Left kidney (tissue), 2 donors: Measurements from ENCODE around the gene AUP1. TPM values are rescaled to one million over a fixed set of nuclear protein-coding genes. Genes with fewer than 3 reads are reported as not detected.
"Not testable (repeated sequence)": the region's sequence is repeated elsewhere in the genome, so short reads cannot be mapped to it uniquely, and the experiment has no call there.

Experiments used
- DNase-seq: peaks from one replicate; pipeline ENCODE4 v3.0.0-alpha.2; 2013
- polyA plus RNA-seq: library from polyadenylated mRNA; unstranded; fragments of 120-200 nt; gene quantifications from one replicate; pipeline ENCODE4 v1.2.1, GENCODE V29; 2013; ENCODE audit not compliant: insufficient read length

AUP1 gene
- polyA plus RNA-seq, 1 donor, result 96.8 TPM

GRCh38 chr2:74499940-74500577 lies 29.4 kb downstream of the AUP1 start:
- DNase-seq, result no peak

GRCh38 chr2:74499267-74499939 lies 30.1 kb downstream of the AUP1 start, which contains the start of gene LBX2:
LBX2 (minus strand) TSS chr2:74499603; CDS start chr2:74499537, 66 bp downstream.
- no peak for DNase-seq

GRCh38 chr2:74498500-74499266 lies 30.8 kb downstream of the AUP1 start:
- no peak for DNase-seq

DNA sequence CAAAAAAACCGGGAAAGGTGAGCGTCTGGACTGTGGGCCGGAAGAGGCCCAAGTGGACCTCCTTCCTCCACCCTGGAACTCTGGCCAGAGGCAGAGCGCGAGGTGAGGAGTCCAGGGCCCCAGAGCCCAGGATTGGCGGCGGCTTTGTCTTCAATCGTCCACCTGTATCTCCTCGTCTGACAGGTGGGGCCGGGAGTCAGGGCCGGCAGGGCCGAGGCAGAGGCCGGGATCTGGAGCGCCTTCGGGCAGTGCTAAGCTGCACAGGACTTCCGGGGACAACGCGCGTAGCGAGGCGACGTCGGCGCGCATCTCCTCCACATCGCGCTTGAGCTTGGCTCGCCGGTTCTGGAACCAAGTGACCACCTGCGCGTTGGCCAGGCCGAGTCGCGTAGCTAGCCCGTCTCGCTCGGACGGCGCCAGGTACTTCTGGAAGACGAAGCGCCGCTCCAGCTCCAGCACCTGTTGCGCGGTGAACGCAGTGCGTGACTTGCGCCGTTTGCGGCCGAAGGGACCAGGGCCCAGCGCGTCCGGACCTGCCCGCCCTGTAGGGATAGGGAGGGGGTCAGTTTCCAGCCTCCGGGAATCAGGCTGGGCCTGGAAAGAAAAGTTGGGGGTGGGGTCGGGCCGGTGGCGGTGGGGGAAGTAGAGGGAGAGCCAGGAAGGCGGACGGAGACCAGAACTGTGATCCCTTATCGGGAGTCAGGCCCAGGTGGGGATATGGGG lies 31.6 kb downstream of the AUP1 start:
- no peak for DNase-seq

GRCh38 chr2:74496997-74497776 lies 32.3 kb downstream of the AUP1 start:
- no peak for DNase-seq

GRCh38 chr2:74495440-74495839 lies 34.1 kb downstream of the AUP1 start:
- no peak for DNase-seq

DNA sequence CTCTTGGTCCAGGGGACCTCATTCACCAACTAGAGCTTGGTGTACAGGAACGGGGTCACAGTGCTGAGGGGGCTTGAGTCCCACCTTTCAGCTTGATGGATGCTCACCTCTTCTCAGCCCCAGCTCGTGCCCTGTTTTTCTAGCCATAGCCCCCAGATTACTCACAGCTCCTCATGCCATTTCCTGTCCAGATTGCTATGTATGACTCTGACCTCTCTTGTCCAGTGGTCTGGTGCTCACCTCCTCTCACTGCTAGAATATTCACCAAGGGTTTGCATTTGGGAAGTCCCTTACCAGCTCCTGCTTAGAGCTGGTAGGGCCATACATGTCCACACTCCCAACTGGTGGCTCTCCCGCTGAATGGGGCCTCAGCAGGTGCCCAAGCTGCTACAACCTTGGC lies 36.0 kb downstream of the AUP1 start:
- DNase-seq, result no peak

DNA sequence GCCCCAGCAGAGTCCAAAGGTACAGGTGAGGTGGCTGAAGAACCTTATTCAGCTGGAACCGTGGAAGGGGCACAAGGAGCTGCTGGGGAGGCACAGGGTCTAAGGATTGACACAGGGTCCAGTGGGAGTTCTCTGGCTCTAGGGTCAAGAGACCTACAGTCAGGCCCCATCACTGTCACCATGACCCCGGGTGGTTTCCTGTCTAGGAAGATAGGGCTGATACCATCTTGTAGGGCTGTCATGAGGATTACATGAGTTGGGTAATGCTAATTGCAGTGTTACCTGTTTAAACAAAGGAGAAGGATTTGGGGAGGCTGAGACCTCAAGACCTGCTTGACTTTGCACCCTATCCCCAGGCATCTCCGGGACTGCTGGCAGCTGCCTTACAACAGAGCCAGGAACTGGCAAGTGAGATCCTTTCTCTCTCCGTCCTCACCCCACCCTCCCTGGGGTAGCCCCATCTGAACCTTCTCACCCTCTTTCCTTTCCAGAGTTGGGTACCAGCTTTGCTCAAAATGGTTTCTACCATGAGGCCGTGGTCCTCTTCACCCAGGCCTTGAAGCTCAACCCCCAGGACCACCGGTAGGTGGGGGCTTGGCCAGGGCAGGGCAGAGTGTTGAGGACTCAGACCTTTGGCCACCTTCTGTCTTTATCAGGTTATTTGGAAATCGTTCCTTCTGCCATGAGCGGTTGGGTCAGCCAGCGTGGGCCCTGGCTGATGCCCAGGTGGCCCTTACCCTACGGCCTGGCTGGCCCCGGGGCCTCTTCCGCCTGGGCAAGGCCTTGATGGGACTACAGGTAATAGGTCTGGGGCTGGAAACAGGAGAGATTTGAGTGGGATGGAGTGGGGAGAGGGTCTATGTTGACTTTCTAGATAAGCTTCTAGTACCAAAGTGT lies 37.6 kb downstream of the AUP1 start:
- DNase-seq, result no peak

DNA sequence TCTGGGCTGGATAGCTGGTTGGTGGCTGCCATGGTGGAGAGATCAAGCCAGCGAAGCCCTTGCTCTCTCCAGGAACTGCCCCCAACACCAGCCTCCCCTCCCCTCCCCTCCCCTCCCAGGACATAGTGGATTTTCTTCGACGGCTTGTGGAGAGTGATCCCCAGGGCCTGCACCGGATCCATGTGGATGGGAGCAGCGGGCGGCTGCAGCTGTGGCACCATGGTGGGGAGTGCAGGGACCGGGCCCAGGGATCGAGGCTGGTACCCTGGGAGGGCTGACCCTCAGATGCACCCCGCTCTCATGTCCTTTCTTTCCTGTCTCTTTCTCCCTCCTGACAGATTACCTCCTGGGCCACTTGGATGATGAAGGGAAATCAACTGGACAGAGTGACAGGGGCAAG lies 39.6 kb downstream of the AUP1 start:
- DNase-seq, result no peak

- DNase-seq, result no peak
Observed at GRCh38 chr2:74488643-74489481, 40.6 kb downstream of the AUP1 start.

GRCh38 chr2:74486141-74486540 lies 43.4 kb downstream of the AUP1 start:
- DNase-seq, result no peak

GRCh38 chr2:74483675-74484164 lies 45.8 kb downstream of the AUP1 start:
- not testable (repeated sequence) for DNase-seq

DNA sequence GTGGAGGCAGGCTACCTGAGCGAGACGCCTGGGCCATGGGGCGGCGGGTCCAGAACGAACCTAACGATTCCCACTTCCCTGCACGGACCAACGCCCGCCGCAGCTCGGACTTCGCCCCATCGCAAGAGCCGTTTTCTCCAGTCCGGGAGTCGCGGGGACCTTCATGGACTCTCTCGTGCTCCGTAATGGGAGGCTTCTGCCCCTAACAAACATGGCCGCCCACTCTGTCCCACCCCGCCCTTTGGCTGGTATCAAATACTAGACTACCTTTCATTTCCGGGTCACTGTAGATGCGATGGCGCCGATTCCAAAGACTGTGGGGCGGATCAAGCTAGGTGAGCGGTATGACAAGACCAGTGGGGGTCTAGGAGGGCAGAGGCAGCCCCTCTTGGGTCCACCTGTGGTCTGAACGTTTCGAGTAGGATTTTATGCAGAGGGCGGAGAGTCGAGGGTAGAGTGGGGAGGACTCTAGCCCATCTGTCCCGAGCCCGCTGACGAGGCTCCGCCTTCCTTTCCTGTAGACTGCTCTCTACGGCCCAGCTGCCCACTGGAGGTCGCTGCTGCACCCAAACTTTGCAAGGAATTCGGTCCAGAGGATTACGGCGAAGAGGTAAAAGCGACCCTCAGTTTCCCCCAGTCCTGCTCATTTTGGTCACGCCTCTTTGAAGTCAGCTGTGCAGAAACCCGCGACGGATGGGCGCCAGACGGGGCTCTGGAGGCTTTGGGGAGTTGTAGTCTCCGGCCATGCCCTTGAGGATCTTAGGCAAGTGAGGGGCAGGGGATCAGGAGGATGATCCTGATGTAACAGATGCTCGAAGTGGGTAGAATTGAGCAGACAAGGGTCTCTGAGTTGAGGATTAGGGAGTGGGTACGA lies 46.5 kb downstream of the AUP1 start, which contains the start of the genes CCDC142 and TTC31:
Gene CCDC142 (minus strand): TSS at position 198 of the 874 bp plus-strand sequence. CDS start 161 bp downstream, at position 37.
Gene TTC31 (plus strand): TSS at position 281 of the 874 bp plus-strand sequence. CDS start 15 bp downstream, at position 296.
- peak; percentile 97 for DNase-seq

GRCh38 chr2:74481961-74482800 lies 47.3 kb downstream of the AUP1 start:
- no peak for DNase-seq

GRCh38 chr2:74481431-74481830 lies 48.1 kb downstream of the AUP1 start:
- no peak for DNase-seq
